ENCODE measurements around the gene CLMN. TPM values are rescaled to one million over a fixed set of nuclear protein-coding genes. Genes with fewer than 3 reads are reported as not detected.

The CLMN gene
- total and polyA plus RNA-seq, 2 of the 13 experiments (the other 11 are each of a cell fraction or from before 2014, with no cell fraction given): 15.1 to 16.7 TPM

GRCh38 chr14:95211721-95212504, 107.8 kb downstream of the CLMN start:
- Histone ChIP-seq H3K27me3 (ENCODE audit: control insufficient read depth in 1 of 2, insufficient read depth in 2 of 2, low read length in 2 of 2) (no peaks in the 10 kb centered on the region), H3K9me3 (ENCODE audit: low read length) (no peaks in the 10 kb centered on the region), H2AFZ (ENCODE audit: low read length) (no peak overlapping the region), H3K27ac (ENCODE audit: extremely low read length, insufficient read depth, low read length) (no peak overlapping the region), H3K4me3 (replicated peaks in 1 of 3; ENCODE audit: insufficient read depth in 1 of 3, low read depth in 2 of 3, low read length in 3 of 3) (no peak overlapping the region), H4K20me1 (ENCODE audit: insufficient read depth, low read length) (no peaks in the 10 kb centered on the region), H3K79me2 (ENCODE audit: insufficient read depth, low read length) (no peaks in the 10 kb centered on the region), H3K4me1 (ENCODE audit: insufficient read depth, low read length) (peaks cover 25% of the 10 kb centered on the region), H3K36me3 (replicated peaks in 1 of 2; ENCODE audit: control insufficient read depth in 1 of 2, insufficient read depth in 2 of 2, low read length in 2 of 2) (peaks cover 0 to 9% of the 10 kb centered on the region in 2 experiments; a peak in 1 of 5 replicates), H3K9ac (ENCODE audit: insufficient read depth, low read depth, low read length) (no peak overlapping the region), H3K4me2 (ENCODE audit: low read depth, low read length) (0 out of 2 replicates have a peak overlapping the region, but pooled peaks have one; percentile 1)
- no TSS peak for BruUV-seq (replicated peaks)
- ChIA-PET POLR2A (no interaction called here), CTCF (ENCODE audit: low intra/inter-chr PET ratio, low total read pairs) (no interaction called here)
- in situ Hi-C loops (cut with HindIII; ENCODE audit: extremely low pct_ligation_motif_present, low pct_unique_long_range_greater_than_20kb): no loop called here
- peak; percentile 74 for ATAC-seq
- WGBS (ENCODE audit: low lambda C conversion rate): 86% methylated on average over 8 of the region's 8 CpGs
- FAIRE-seq: no peak
- TF ChIP-seq ZBTB3 (CRISPR knock-in tag; IDR thresholded peaks at IDR 0.05; ENCODE audit: borderline replicate concordance, low read depth): no peak
- TF ChIP-seq ZNF501 (CRISPR knock-in tag; IDR thresholded peaks at IDR 0.05): no peak
- no peak for TF ChIP-seq ELF4 (CRISPR knock-in tag; IDR thresholded peaks at IDR 0.05; ENCODE audit: borderline replicate concordance)
- no peak for TF ChIP-seq HOXA7 (CRISPR knock-in tag; IDR thresholded peaks at IDR 0.05)
- no peak for TF ChIP-seq NFIB (CRISPR knock-in tag; IDR thresholded peaks at IDR 0.05; ENCODE audit: borderline replicate concordance)
- no peak for TF ChIP-seq SYNCRIP (IDR thresholded peaks at IDR 0.05; ENCODE audit: insufficient read depth, low read depth, low read length)
- TF ChIP-seq CHD4 (IDR thresholded peaks at IDR 0.05; ENCODE audit: borderline replicate concordance, low read length): no peak
- TF ChIP-seq ZNF335 (CRISPR knock-in tag; IDR thresholded peaks at IDR 0.05): no peak
- TF ChIP-seq ZNF749 (CRISPR knock-in tag; IDR thresholded peaks at IDR 0.05; ENCODE audit: borderline replicate concordance): no peak
- no peak for TF ChIP-seq CREB1 (IDR thresholded peaks at IDR 0.05)
- TF ChIP-seq CREB1 (CRISPR knock-in tag; IDR thresholded peaks at IDR 0.05): no peak
- TF ChIP-seq ZNF280D (CRISPR knock-in tag; IDR thresholded peaks at IDR 0.05): no peak
- no peak for TF ChIP-seq ZNF782 (CRISPR knock-in tag; IDR thresholded peaks at IDR 0.05; ENCODE audit: borderline replicate concordance)
- no peak for TF ChIP-seq ETS1 (CRISPR knock-in tag; IDR thresholded peaks at IDR 0.05)
- TF ChIP-seq FOXA1 (IDR thresholded peaks at IDR 0.05): no peak
- no peak for TF ChIP-seq FOXA1 (CRISPR knock-in tag; IDR thresholded peaks at IDR 0.05)
- no peak for TF ChIP-seq NKX3-1 (CRISPR knock-in tag; IDR thresholded peaks at IDR 0.05)
- no peak for TF ChIP-seq ZNF766 (CRISPR knock-in tag; IDR thresholded peaks at IDR 0.05; ENCODE audit: borderline replicate concordance)
- no peak for TF ChIP-seq CCDC6 (CRISPR knock-in tag; IDR thresholded peaks at IDR 0.05)
- TF ChIP-seq MXD1 (CRISPR knock-in tag; IDR thresholded peaks at IDR 0.05): no peak
- TF ChIP-seq RBFOX2 (IDR thresholded peaks at IDR 0.05; ENCODE audit: low read depth, low read length): no peak
- TF ChIP-seq MTF2 (CRISPR knock-in tag; IDR thresholded peaks at IDR 0.05; ENCODE audit: borderline replicate concordance): no peak
- DNase-seq (ENCODE audit: low spot score): no peak
- intact Hi-C loops (cut with micrococcal nuclease; ENCODE audit: unreplicated experiment): no loop called here

All from HepG2 (cell line).